ENCODE data around the gene UBLCP1. TPM values are rescaled to one million over a fixed set of nuclear protein-coding genes. Genes with fewer than 3 reads are reported as not detected.
A peak's percentile ranks its signal among the peaks of the same experiment; 100 is the strongest.
"Not testable (repeated sequence)": the region's sequence is repeated elsewhere in the genome, so short reads cannot be mapped to it uniquely, and the experiment has no call there.

UBLCP1 gene
- total RNA-seq, 2 experiments from 2014 or later: 30.6 to 31.6 TPM

GRCh38 chr5:159257629-159258283, 5.3 kb upstream of the UBLCP1 start:
- DNase-seq (no peak), ATAC-seq (no peak)
- peaks cover 9% of the 10 kb centered on the region for H3K4me1 Mint-ChIP-seq (ENCODE audit: low read depth)
- no peaks in the 10 kb centered on the region for H3K27me3 Mint-ChIP-seq
- no peaks in the 10 kb centered on the region for H3K9me3 Mint-ChIP-seq
- intact Hi-C loops (cut with micrococcal nuclease): no loop called here
- ChIA-PET CTCF (interaction anchor here (0.6 to 1.3 kb wide), 5 partner anchors 16 to 101 kb away, joined by 3 to 4 read pairs (median 3); no protein-coding TSS in a partner anchor), POLR2A (no interaction called here)
- no peak overlapping the region for H3K27ac Mint-ChIP-seq
- H3K36me3 Mint-ChIP-seq (ENCODE audit: low read depth): no peaks in the 10 kb centered on the region
- no peak overlapping the region for H3K4me3 Mint-ChIP-seq
- TF ChIP-seq CTCF (IDR thresholded peaks at IDR 0.05): no peak

DNA sequence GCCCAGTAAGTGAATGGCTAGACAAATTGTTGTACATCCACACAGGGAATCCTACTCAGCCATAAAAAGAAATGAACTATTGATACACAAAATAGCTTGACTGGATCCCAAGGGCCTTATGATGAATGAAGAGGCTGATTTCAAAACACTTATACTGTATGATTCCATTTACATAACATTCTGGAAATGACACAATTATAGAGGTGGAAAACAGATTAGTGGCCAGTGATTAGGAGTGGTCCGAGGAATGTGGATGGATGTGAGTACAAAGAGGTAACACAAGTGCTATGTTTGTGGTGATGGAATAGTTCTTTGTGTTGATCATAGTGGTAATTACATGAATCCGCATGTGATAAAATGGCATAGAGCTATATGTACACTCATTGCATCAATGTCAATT, 4.7 kb upstream of the UBLCP1 start:
- peaks cover 9% of the 10 kb centered on the region for H3K4me1 Mint-ChIP-seq (ENCODE audit: low read depth)
- no peak for TF ChIP-seq CTCF (IDR thresholded peaks at IDR 0.05)
- intact Hi-C loops (cut with micrococcal nuclease): no loop called here
- ATAC-seq (no peak), DNase-seq (no peak)
- no peak overlapping the region for H3K4me3 Mint-ChIP-seq
- ChIA-PET CTCF (interaction anchor here (0.6 to 1.4 kb wide), 4 partner anchors 15 to 102 kb away, joined by 3 to 5 read pairs (median 4); no protein-coding TSS in a partner anchor), POLR2A (no interaction called here)
- H3K9me3 Mint-ChIP-seq: no peaks in the 10 kb centered on the region
- no peaks in the 10 kb centered on the region for H3K27me3 Mint-ChIP-seq
- H3K27ac Mint-ChIP-seq: no peak overlapping the region
- H3K36me3 Mint-ChIP-seq (ENCODE audit: low read depth): no peaks in the 10 kb centered on the region

DNA sequence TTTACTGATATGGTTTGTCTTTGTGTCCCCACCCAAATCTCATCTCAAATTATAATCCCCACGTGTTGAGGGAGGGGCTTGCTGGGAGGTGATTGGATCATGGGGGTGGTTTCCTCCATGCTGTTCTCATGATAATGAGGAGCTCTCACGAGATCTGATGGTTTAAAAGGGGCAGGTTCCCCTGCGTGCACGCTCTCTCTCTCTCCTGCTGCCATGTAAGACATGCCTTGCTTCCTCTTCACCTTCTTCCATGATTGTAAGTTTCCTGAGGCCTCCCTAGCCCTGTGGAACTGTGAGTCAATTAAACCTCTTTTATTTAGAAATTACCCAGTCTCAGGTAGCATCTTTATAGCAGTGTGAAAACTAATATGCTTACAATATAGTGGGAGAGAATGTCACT, 2.9 kb upstream of the UBLCP1 start:
- intact Hi-C loops (cut with micrococcal nuclease): loop anchor here (5.0 kb wide), 2 partner anchors 53 to 103 kb away; partner anchors contain the start of gene RNF145
- not testable (repeated sequence) for ATAC-seq; H3K27me3 Mint-ChIP-seq; H3K36me3 Mint-ChIP-seq (ENCODE audit: low read depth); H3K27ac Mint-ChIP-seq; DNase-seq; H3K4me3 Mint-ChIP-seq; H3K9me3 Mint-ChIP-seq
- peaks cover 22% of the 10 kb centered on the region for H3K4me1 Mint-ChIP-seq (ENCODE audit: low read depth)
- CTCF ChIA-PET: interaction anchor here (1.3 kb wide), 1 partner anchor 104 kb away, joined by 3 read pairs; no protein-coding TSS in a partner anchor
- POLR2A ChIA-PET: interaction anchor here (1.0 kb wide), 1 partner anchor 53 kb away, joined by 3 read pairs; no protein-coding TSS in a partner anchor

DNA sequence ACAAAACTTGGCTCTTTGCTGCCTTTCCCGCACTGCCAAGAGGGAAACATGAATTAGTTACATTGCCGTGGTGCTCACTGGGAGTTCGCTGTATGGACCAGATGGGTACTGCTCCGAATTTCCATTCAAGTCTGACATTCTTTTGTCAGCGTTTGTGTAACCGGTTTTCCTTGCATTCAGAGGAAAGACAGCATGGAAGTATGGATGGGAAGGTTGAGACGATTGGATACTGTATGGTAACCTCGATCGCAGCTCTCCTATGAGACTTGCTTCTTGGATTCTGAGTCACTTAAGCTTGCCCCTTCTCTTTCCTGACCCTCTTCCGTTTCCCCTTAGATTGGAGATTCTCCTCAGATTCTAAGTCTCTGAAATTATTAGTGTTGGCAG, 625 bp upstream of the UBLCP1 start:
- peaks cover 30% of the 10 kb centered on the region for H3K36me3 Mint-ChIP-seq (ENCODE audit: low read depth)
- DNase-seq: no peak

DNA sequence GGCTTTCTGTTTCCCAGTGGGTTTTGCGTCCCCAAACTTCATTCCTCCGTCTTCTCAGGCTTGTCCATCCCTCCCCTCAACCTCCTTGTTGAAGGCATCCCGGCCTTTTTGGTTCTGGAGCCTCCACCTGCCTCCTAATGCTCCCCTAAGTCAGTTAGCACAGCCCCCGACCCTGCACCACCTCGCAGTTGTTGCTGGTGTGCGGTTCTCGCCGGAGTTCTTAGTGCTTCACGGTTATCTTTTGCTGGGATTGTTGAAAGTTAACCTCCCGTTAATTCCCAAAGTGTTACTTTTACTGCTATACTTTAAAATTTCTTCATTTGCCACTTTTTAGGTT, 447 bp downstream of the UBLCP1 start:
- Mint-ChIP-seq H3K27me3 (no peaks in the 10 kb centered on the region), H3K36me3 (ENCODE audit: low read depth) (peaks cover 35% of the 10 kb centered on the region), H3K9me3 (peaks cover 11% of the 10 kb centered on the region), H3K4me1 (ENCODE audit: low read depth) (peaks cover 45% of the 10 kb centered on the region), H3K4me3 (peak overlapping the region; percentile 92), H3K27ac (peak overlapping the region; percentile 99)
- no peak for TF ChIP-seq CTCF (IDR thresholded peaks at IDR 0.05)
- CTCF ChIA-PET: interaction anchor here (1.2 to 1.5 kb wide), 2 partner anchors 9 to 107 kb away, joined by 3 to 10 read pairs; no protein-coding TSS in a partner anchor
- no peak for DNase-seq
- ATAC-seq: peak; percentile 6
- intact Hi-C loops (cut with micrococcal nuclease): loop anchor here (5.0 kb wide), 2 partner anchors 56 to 106 kb away; partner anchors contain the start of gene RNF145
- POLR2A ChIA-PET: interaction anchor here (0.8 kb wide), 1 partner anchor 56 kb away, joined by 6 read pairs; no protein-coding TSS in a partner anchor

More for the DNA sequence above, 625 bp upstream of the UBLCP1 start:
- no peak for TF ChIP-seq CTCF (IDR thresholded peaks at IDR 0.05)
- Mint-ChIP-seq H3K27me3 (no peaks in the 10 kb centered on the region), H3K4me1 (ENCODE audit: low read depth) (peaks cover 35% of the 10 kb centered on the region), H3K9me3 (peaks cover 11% of the 10 kb centered on the region), H3K27ac (peak overlapping the region; percentile 99), H3K4me3 (peak overlapping the region; percentile 92)
- ATAC-seq: peak; percentile 42
- CTCF ChIA-PET: interaction anchor here (0.8 to 1.6 kb wide), 3 partner anchors 11 to 90 kb away, joined by 3 to 6 read pairs (median 5); no protein-coding TSS in a partner anchor
- intact Hi-C loops (cut with micrococcal nuclease): loop anchor here (5.0 kb wide), 2 partner anchors 55 to 105 kb away; partner anchors contain the start of gene RNF145
- POLR2A ChIA-PET: interaction anchor here (0.7 to 1.0 kb wide), 3 partner anchors 54 to 70 kb away, joined by 3 to 5 read pairs (median 3); no protein-coding TSS in a partner anchor

GRCh38 chr5:159266764-159267163, 3.7 kb downstream of the UBLCP1 start:
- POLR2A ChIA-PET: interaction anchor here (0.7 kb wide), 1 partner anchor 51 kb away, joined by 3 read pairs; no protein-coding TSS in a partner anchor
- H3K4me3 Mint-ChIP-seq; ATAC-seq; H3K27ac Mint-ChIP-seq; intact Hi-C loops (cut with micrococcal nuclease); DNase-seq; CTCF ChIA-PET; H3K27me3 Mint-ChIP-seq: not testable (repeated sequence)
- H3K36me3 Mint-ChIP-seq (ENCODE audit: low read depth): peaks cover 51% of the 10 kb centered on the region
- H3K9me3 Mint-ChIP-seq: peaks cover 11% of the 10 kb centered on the region
- H3K4me1 Mint-ChIP-seq (ENCODE audit: low read depth): peaks cover 58% of the 10 kb centered on the region
